ENCODE measurements around the gene OR2T27. TPM values are rescaled to one million over a fixed set of nuclear protein-coding genes. Genes with fewer than 3 reads are reported as not detected.
A peak's percentile ranks its signal among the peaks of the same experiment; 100 is the strongest.

OR2T27 gene
- total and polyA plus RNA-seq, 12 donors = not detected

DNA sequence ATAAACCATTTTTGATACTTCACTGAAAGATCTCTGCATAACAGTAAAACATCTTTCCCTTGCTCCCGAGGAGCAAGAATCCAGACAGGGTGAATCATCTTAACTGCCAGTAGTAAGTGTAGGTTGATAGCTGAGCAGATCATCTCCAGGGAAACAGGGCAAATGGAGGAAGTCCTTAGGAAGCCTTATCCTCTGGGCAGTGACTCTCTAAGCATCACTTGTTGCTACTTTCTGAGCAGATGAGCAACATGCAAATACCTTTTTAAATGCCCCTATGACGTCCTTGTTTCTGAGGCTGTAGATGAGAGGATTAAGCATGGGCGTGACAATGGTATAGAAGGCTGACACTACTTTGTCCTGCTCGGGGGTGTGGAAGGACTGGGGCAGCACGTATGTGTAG is 29.4 kb downstream of the OR2T27 start:
- H3K27me3 ChIP-seq = peaks cover 0 to 6% (median 0%) of the 10 kb centered on the region in 7 donors
- 66 to 72% methylated on average over 5 of the region's 5 CpGs for WGBS, 2 donors
- no peak overlapping the region for H3K27ac ChIP-seq
- DNase-seq (no peak), ATAC-seq (no peak)
- no peaks in the 10 kb centered on the region for H3K9me3 ChIP-seq
- no peak overlapping the region for H3K4me3 ChIP-seq
- H3K4me1 ChIP-seq = no peaks in the 10 kb centered on the region
- TF ChIP-seq, protein P1, sequence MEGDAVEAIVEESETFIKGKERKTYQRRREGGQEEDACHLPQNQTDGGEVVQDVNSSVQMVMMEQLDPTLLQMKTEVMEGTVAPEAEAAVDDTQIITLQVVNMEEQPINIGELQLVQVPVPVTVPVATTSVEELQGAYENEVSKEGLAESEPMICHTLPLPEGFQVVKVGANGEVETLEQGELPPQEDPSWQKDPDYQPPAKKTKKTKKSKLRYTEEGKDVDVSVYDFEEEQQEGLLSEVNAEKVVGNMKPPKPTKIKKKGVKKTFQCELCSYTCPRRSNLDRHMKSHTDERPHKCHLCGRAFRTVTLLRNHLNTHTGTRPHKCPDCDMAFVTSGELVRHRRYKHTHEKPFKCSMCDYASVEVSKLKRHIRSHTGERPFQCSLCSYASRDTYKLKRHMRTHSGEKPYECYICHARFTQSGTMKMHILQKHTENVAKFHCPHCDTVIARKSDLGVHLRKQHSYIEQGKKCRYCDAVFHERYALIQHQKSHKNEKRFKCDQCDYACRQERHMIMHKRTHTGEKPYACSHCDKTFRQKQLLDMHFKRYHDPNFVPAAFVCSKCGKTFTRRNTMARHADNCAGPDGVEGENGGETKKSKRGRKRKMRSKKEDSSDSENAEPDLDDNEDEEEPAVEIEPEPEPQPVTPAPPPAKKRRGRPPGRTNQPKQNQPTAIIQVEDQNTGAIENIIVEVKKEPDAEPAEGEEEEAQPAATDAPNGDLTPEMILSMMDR (IDR thresholded peaks at IDR 0.05) = no peak
- intact Hi-C loops (cut with DNase I) = no loop called here
- H3K36me3 ChIP-seq = no peaks in the 10 kb centered on the region

DNA sequence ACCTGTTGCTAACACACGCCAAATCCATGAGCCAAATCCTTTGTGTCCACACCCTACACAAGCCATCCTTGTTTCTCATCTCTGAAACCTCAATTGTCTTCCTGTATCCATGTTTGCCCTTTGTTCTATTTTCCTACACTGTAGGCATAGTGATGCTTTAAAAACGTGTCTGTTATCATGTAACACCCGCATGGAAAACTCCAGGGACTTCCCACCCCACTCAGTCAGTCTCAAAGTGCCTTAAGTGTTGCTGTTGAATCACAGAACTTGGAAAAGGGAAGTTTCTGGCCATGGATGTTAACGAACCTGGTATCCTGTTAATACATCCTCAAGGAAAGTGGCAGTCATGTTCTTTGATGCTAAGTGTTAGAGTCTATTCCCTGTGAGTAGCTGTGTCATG is 30.2 kb downstream of the OR2T27 start:
- intact Hi-C loops (cut with DNase I) = no loop called here
- no peak for ATAC-seq
- WGBS, 2 donors = 52 to 56% methylated on average over 4 of the region's 4 CpGs

DNA sequence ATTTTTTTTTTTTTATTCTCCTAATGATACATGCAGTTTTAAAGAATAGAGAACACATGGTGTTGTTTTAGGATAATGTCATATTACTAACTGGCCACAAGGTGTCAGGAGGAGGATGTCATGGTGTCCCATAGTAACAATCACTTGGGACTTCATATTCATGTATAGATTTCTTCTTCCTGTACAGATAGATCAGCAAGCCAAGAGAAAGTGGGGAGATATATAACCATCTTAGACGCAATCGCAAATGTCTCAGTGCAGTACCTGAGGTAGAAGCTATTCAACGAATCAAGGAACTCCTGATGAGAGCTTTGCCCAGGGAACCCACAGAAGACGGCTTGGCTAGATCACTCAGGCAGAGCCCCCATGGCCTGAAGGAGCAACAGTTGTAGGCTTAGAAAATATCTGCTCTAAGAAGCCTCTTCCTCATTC is 32.7 kb downstream of the OR2T27 start:
- peaks cover 0 to 6% (median 0%) of the 10 kb centered on the region in 7 donors for H3K27me3 ChIP-seq
- TF ChIP-seq, protein P1 (IDR thresholded peaks at IDR 0.05) = peak in 8 of 9 donors; percentile 21 to 65 (median 42)
- ATAC-seq (peak in 1 of 8 donors; percentile 41), DNase-seq (no peak)
- H3K27ac ChIP-seq = no peak overlapping the region
- no peaks in the 10 kb centered on the region for H3K4me1 ChIP-seq
- H3K4me3 ChIP-seq = no peak overlapping the region
- no peaks in the 10 kb centered on the region for H3K9me3 ChIP-seq
- 52 to 67% methylated on average over 4 of the region's 4 CpGs for WGBS, 2 donors
- no peaks in the 10 kb centered on the region for H3K36me3 ChIP-seq
- intact Hi-C loops (cut with DNase I) = loop anchor here in 6 of 10 donors (2.0 to 5.0 kb wide), 2 partner anchors 184 to 185 kb away; no protein-coding TSS in a partner anchor

More for the DNA sequence above, 30.2 kb downstream of the OR2T27 start:
- Histone ChIP-seq H3K4me1 (no peaks in the 10 kb centered on the region), H3K27me3 (peaks cover 0 to 6% (median 0%) of the 10 kb centered on the region in 7 donors), H3K36me3 (no peaks in the 10 kb centered on the region), H3K27ac (no peak overlapping the region), H3K4me3 (no peak overlapping the region), H3K9me3 (no peaks in the 10 kb centered on the region)
- TF ChIP-seq, protein P1 (IDR thresholded peaks at IDR 0.05) = no peak
- no peak for DNase-seq

DNA sequence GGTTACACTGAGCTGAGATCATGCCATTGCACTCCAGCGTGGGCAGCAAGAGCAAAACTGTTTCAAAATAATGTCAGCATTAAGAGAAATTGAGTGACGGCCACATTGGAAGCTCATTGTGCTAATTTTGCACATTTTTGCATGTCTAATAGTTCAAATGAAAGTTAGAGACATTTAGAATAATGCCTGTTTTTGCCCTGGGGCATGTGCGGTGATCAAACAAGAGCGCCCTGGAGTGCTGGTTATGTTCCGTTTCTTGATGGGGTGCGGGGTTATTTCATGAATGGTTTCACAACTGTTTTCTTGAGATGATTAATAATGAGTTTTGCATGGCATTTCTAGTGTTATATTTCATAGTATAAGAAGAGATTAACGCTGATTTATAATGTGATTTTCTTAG is 33.6 kb downstream of the OR2T27 start:
- Histone ChIP-seq H3K36me3 (no peaks in the 10 kb centered on the region), H3K27me3 (peaks cover 0 to 6% (median 0%) of the 10 kb centered on the region in 7 donors), H3K4me1 (no peaks in the 10 kb centered on the region), H3K27ac (no peak overlapping the region), H3K9me3 (no peaks in the 10 kb centered on the region), H3K4me3 (no peak overlapping the region)
- WGBS, 2 donors = 66 to 75% methylated on average over 7 of the region's 7 CpGs
- TF ChIP-seq, protein P1 (IDR thresholded peaks at IDR 0.05) = no peak
- no peak for DNase-seq
- intact Hi-C loops (cut with DNase I) = loop anchor here in 6 of 10 donors (2.0 to 5.0 kb wide), 2 partner anchors 185 to 186 kb away; no protein-coding TSS in a partner anchor
- no peak for ATAC-seq
